ENCODE results near the gene SZT2. TPM values are rescaled to one million over a fixed set of nuclear protein-coding genes. Genes with fewer than 3 reads are reported as not detected.
"Not testable (repeated sequence)": the region's sequence is repeated elsewhere in the genome, so short reads cannot be mapped to it uniquely, and the experiment has no call there.

The SZT2 gene
- total RNA-seq, 2 donors from 2014 or later, result 30.3 to 76.9 TPM

GRCh38 chr1:43455213-43455889 is 65.7 kb downstream of the SZT2 start:
- H3K4me3 ChIP-seq, result no peak overlapping the region
- no peaks in the 10 kb centered on the region for H3K27me3 ChIP-seq (replicated peaks; ENCODE audit: insufficient read depth)
- peak overlapping the region in 1 of 2 donors; percentile 94 for H3K27ac ChIP-seq
- no peaks in the 10 kb centered on the region for H3K9me3 ChIP-seq
- no peaks in the 10 kb centered on the region for H3K36me3 ChIP-seq
- TF ChIP-seq, protein P1, sequence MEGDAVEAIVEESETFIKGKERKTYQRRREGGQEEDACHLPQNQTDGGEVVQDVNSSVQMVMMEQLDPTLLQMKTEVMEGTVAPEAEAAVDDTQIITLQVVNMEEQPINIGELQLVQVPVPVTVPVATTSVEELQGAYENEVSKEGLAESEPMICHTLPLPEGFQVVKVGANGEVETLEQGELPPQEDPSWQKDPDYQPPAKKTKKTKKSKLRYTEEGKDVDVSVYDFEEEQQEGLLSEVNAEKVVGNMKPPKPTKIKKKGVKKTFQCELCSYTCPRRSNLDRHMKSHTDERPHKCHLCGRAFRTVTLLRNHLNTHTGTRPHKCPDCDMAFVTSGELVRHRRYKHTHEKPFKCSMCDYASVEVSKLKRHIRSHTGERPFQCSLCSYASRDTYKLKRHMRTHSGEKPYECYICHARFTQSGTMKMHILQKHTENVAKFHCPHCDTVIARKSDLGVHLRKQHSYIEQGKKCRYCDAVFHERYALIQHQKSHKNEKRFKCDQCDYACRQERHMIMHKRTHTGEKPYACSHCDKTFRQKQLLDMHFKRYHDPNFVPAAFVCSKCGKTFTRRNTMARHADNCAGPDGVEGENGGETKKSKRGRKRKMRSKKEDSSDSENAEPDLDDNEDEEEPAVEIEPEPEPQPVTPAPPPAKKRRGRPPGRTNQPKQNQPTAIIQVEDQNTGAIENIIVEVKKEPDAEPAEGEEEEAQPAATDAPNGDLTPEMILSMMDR (IDR thresholded peaks at IDR 0.05), result no peak
- TF ChIP-seq POLR2A (IDR thresholded peaks at IDR 0.05) (no peak), POLR2AphosphoS5 (IDR thresholded peaks at IDR 0.05) (no peak)
- 79% methylated on average over 7 of the region's 7 CpGs for WGBS
- no peak for DNase-seq (ENCODE audit: low spot score)
- no peaks in the 10 kb centered on the region for H3K4me1 ChIP-seq (replicated peaks)
- intact Hi-C loops (cut with DNase I), result no loop called here

GRCh38 chr1:43458379-43458778 is 68.7 kb downstream of the SZT2 start:
- H3K27ac ChIP-seq; H3K9me3 ChIP-seq; intact Hi-C loops (cut with DNase I); H3K36me3 ChIP-seq; H3K27me3 ChIP-seq (replicated peaks; ENCODE audit: insufficient read depth); DNase-seq (ENCODE audit: low spot score); H3K4me1 ChIP-seq (replicated peaks); H3K4me3 ChIP-seq: not testable (repeated sequence)
- 88% methylated on average over 3 of the region's 3 CpGs for WGBS

DNA sequence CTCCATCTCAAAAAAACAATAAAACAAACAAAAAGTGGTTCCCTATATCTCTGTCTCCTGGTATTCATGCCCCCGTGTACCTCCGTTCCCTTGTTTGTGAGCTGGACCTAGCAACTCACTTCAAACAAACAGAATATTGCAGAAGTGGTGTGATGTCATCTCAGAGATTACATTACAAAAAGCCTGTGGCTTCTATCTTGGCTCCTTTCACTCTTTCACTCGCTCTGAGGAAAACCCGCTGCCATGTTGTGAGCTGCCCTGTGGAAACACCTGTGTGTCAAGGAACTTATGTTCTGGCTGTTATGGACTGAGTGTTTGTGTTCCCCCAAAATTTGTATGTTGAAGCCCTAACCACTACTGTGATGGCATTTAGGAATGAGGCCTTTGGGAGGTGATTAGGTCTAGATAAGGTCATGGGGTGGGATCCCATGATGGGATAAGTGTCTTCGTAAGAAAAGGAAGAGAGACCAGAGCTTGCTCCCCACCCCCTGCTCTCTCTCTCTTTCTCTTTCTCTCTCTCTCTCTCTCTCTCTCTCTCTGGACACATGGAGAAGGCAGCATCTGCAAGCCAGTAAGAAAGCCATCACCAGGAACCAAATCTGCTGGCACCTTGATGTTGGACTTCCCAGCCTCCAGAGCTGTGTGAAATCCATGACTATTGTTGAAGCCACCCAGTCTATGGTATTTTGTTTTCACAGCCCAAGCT is 71.4 kb downstream of the SZT2 start:
- H3K9me3 ChIP-seq, result no peaks in the 10 kb centered on the region
- intact Hi-C loops (cut with DNase I), result no loop called here
- H3K4me1 ChIP-seq (replicated peaks), result no peaks in the 10 kb centered on the region
- no peaks in the 10 kb centered on the region for H3K27me3 ChIP-seq (replicated peaks; ENCODE audit: insufficient read depth)
- TF ChIP-seq, protein P1 (IDR thresholded peaks at IDR 0.05), result no peak
- no peak overlapping the region for H3K4me3 ChIP-seq
- H3K36me3 ChIP-seq, result no peaks in the 10 kb centered on the region
- no peak overlapping the region for H3K27ac ChIP-seq
- DNase-seq (ENCODE audit: low spot score), result no peak
- 90% methylated on average over 5 of the region's 5 CpGs for WGBS

- H3K36me3 ChIP-seq, result no peaks in the 10 kb centered on the region
- no peaks in the 10 kb centered on the region for H3K9me3 ChIP-seq
- no peaks in the 10 kb centered on the region for H3K4me1 ChIP-seq (replicated peaks)
- TF ChIP-seq POLR2A (IDR thresholded peaks at IDR 0.05) (no peak), POLR2AphosphoS5 (IDR thresholded peaks at IDR 0.05) (no peak)
- TF ChIP-seq, protein P1 (IDR thresholded peaks at IDR 0.05), result no peak
- intact Hi-C loops (cut with DNase I), result no loop called here
- 44% methylated on average over 2 of the region's 2 CpGs for WGBS
- no peaks in the 10 kb centered on the region for H3K27me3 ChIP-seq (replicated peaks; ENCODE audit: insufficient read depth)
- no peak for DNase-seq (ENCODE audit: low spot score)
- H3K27ac ChIP-seq, result no peak overlapping the region
- no peak overlapping the region for H3K4me3 ChIP-seq
Observed at GRCh38 chr1:43463479-43463878, 73.8 kb downstream of the SZT2 start.

DNA sequence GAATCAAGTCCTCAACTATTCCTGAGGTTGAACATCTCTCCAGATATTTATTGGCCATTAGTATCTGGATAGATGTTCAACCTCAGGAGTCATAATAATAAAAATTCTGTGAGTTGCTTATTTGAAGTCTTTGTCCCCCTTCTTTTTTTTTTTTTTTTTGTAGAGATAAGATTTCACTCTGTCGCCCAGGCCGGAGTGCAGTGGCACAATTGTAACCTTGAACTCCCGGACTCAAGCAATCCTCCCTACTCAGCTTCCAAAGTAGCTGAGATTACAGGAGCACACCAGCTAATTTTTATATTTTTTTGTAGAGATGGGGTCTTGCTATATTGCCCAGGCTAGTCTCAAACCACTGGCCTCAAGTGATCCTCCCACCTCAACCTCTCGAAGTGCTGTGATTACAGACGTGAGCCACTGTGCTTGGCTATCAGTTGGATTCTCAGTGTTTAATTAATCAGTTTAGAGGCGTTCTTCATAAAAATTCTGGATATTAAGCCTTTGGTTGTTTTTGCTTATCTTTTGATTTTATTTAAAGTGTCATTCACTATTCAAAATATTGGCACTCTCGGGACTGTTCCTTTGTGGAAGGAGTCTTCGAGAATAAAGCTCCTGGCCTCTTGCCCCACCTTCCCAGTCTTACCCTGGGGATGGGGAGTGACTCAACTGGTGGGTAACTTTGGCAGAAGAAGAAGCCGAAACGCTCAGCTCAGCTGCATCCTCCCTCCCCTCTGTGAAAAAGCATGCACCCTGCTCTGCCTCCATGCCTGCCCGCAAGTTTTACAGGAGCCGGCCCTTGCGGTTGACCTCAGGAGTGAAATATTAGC is 75.2 kb downstream of the SZT2 start:
- H3K9me3 ChIP-seq, result no peaks in the 10 kb centered on the region
- H3K27me3 ChIP-seq (replicated peaks; ENCODE audit: insufficient read depth), result no peaks in the 10 kb centered on the region
- no peak for DNase-seq (ENCODE audit: low spot score)
- intact Hi-C loops (cut with DNase I), result no loop called here
- no peaks in the 10 kb centered on the region for H3K36me3 ChIP-seq
- no peak overlapping the region for H3K27ac ChIP-seq
- no peak overlapping the region for H3K4me3 ChIP-seq
- no peaks in the 10 kb centered on the region for H3K4me1 ChIP-seq (replicated peaks)
- 73% methylated on average over 13 of the region's 13 CpGs for WGBS
- no peak for TF ChIP-seq POLR2AphosphoS5 (IDR thresholded peaks at IDR 0.05)
